ENCODE results near the gene MBD6. TPM values are rescaled to one million over a fixed set of nuclear protein-coding genes. Genes with fewer than 3 reads are reported as not detected.

Gene MBD6
- total and polyA plus RNA-seq, 2 of the 13 experiments (the other 11 are each of a cell fraction or from before 2014, with no cell fraction given), result 4.1 to 5.9 TPM

- no peak for TF ChIP-seq HINFP (CRISPR knock-in tag; IDR thresholded peaks at IDR 0.05; ENCODE audit: low read depth)
- TF ChIP-seq ZBTB26 (CRISPR knock-in tag; IDR thresholded peaks at IDR 0.05; ENCODE audit: borderline replicate concordance), result no peak
- TF ChIP-seq ZNF496 (CRISPR knock-in tag; IDR thresholded peaks at IDR 0.05; ENCODE audit: insufficient replicate concordance), result no peak
- no peak for TF ChIP-seq RCOR2 (CRISPR knock-in tag; IDR thresholded peaks at IDR 0.05)
- no peak for TF ChIP-seq ZNF547 (CRISPR knock-in tag; IDR thresholded peaks at IDR 0.05)
- no peak for TF ChIP-seq ZNF362 (CRISPR knock-in tag; IDR thresholded peaks at IDR 0.05; ENCODE audit: borderline replicate concordance)
- TF ChIP-seq ZNF562 (CRISPR knock-in tag; IDR thresholded peaks at IDR 0.05; ENCODE audit: borderline replicate concordance), result no peak
- TF ChIP-seq ZUFSP (CRISPR knock-in tag; IDR thresholded peaks at IDR 0.05; ENCODE audit: borderline replicate concordance), result no peak
- no peak for TF ChIP-seq ZBTB37 (CRISPR knock-in tag; IDR thresholded peaks at IDR 0.05)
- TF ChIP-seq ZNF687 (CRISPR knock-in tag; IDR thresholded peaks at IDR 0.05), result peak; percentile 7; the same call in 1 of the 2 replicates
- TF ChIP-seq CENPT (CRISPR knock-in tag; IDR thresholded peaks at IDR 0.05; ENCODE audit: low read depth), result no peak
- no peak for TF ChIP-seq ZBTB3 (CRISPR knock-in tag; IDR thresholded peaks at IDR 0.05; ENCODE audit: borderline replicate concordance, low read depth)
- no peak for TF ChIP-seq U2AF1 (optimal IDR thresholded peaks at IDR 0.05; ENCODE audit: low read depth, low read length)
Observed at GRCh38 chr12:57579011-57579410, 56.4 kb downstream of the MBD6 start (continued).

Data from HepG2 (cell line).